Adipose tissue (tissue), 3 donors: ENCODE results near the gene ALKBH8. TPM values are rescaled to one million over a fixed set of nuclear protein-coding genes. Genes with fewer than 3 reads are reported as not detected.
"Not testable (repeated sequence)": the region's sequence is repeated elsewhere in the genome, so short reads cannot be mapped to it uniquely, and the experiment has no call there.

ENCODE experiments used
- H3K27ac ChIP-seq: one replicate; pipeline ENCODE4 v1.5.1; 2013; ENCODE audit warnings: low read depth, low read length
- WGBS, 3 donors: extraction: QIAGEN DNeasy Blood & Tissue Kit; methylation state at CpG; one replicate each; pipeline ENCODE4 v1.1.7; 2013; 5-methylcytosine and 5-hydroxymethylcytosine counted together
- polyA plus RNA-seq, 3 donors: library from polyadenylated mRNA; stranded (reverse); fragments of 200-250 nt; gene quantifications; one replicate each; pipeline ENCODE4 v1.2.3, GENCODE V29; 2013
- donor health status: healthy with polysubstance abuse.
- donor health status: Bipolar disorder and iron deficiency.
- donor health status: healthy.

The ALKBH8 gene
- polyA plus RNA-seq, 3 donors, result 2.0 to 5.4 (median 2.6) TPM

DNA sequence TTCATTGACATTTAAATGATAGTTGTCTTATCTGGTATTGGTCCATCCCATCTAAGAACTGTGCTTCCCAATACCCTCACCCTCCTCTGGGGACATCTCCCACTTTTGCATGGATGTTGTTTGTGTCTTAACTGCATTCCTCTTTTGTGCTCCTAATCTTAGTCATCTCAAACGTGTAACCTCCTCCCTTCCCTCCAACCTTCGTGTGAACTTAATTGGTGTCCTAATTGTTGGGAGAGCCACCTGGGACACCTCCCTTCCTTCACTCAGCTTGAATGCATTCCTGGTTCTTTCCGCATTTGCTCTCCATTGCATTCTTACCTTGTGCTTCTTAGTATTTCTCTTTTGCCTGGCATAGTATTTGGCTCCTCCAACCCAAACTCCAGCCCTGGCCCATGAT is 15.6 kb upstream of the ALKBH8 start:
- H3K27ac ChIP-seq, result no peak overlapping the region
- 37 to 64% (median 51%) methylated on average over 3 of the region's 3 CpGs for WGBS, 3 donors

DNA sequence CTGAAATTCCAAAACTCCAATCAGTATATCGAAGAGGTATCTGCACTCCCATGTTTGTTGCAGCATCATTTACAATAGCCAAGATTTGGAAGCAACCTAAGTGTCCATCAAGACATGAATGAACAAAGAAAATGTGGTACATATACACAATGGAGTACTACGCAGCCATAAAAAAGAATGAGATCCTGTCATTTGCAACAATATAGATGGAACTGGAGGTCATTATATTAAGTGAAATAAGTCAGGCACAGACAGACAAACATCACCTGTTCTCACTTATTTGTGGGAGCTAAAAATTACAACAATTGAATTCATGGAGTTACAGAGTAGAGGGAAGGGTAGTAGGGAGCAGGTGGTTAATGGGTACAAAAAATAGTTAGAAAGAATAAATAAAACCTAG is 13.6 kb upstream of the ALKBH8 start:
- 95 to 98% (median 98%) methylated on average over 2 of the region's 2 CpGs for WGBS, 3 donors
- H3K27ac ChIP-seq, result not testable (repeated sequence)

DNA sequence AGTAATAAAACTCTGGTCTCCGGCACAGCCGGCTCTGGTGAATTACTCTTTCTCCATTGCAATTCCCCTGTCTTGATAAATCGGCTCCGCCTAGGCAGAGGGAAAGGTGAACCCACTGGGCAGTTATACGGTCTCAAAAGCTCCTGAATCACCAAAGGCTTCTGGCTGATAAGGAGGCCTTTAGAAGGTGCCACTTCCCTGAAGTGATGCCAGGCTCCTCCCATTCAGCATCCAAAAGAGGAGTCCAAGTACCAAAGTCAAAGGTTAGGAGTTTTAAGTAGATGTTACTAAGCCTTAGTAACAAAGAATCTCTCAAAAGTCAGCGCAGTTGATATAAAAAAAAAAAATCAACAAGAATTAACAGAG is 11.8 kb upstream of the ALKBH8 start:
- no peak overlapping the region for H3K27ac ChIP-seq
- WGBS, 3 donors, result 63 to 74% (median 70%) methylated on average over 6 of the region's 6 CpGs

DNA sequence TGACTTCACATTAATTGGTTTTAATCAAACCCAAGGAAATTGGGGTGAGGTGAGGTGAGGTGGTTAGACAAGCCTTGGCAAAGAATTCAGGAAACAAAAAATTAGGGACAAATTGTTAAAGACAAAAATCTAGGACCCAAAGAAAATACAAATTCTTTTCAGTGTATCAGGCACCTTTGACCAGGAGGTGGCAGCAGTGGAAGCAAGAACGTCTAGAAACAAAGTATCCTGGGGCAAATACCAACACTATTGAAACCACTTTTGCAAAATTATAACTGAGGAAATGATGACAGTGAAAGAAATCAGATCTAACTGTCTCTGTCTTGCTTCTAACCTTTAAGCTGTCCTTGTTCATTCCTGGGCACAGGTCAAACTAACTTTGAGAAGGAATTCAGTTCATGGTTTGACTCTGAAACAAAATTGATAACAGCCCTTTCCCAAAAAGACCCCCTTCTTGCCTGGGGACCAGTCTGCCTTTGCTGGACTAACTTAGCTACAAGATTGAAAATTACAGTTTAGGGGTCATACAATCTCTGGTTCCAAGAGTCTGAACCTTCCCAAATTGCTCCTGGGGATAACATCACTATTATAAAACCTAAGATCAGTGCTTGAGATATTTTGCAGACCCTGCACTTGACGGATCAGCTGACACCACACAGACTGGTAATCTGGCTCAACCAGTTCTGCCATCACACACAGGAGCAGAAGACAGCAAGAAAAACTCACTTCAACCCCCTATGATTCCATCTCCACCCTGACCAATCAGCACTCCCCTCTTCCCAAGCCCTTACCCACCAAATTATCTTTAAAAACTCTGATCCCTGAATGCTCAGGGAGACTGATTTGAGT is 11.2 kb upstream of the ALKBH8 start:
- WGBS, 3 donors, result 10 to 35% (median 27%) methylated on average over 2 of the region's 2 CpGs
- not testable (repeated sequence) for H3K27ac ChIP-seq

DNA sequence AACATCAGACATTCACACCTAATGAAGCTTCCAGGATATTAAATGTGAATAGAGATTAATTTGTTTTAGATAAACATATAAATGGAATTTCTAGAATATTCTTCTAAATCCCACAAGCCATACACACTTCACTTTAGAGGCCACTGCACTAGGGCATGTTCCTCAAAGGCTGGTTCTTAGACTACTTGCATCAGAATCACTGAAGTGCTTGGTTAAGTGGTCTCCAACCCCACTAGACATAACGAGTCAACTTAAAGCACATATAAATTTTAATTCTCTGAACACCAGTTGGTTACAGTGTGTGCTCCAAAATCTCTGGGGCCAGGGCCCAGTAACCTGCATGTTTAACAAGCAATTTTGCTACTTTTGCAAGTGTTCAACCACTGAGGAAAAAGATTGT is 7.9 kb upstream of the ALKBH8 start:
- WGBS, 3 donors, result 50 to 70% (median 68%) methylated on average over 1 of the region's 1 CpG
- no peak overlapping the region for H3K27ac ChIP-seq

DNA sequence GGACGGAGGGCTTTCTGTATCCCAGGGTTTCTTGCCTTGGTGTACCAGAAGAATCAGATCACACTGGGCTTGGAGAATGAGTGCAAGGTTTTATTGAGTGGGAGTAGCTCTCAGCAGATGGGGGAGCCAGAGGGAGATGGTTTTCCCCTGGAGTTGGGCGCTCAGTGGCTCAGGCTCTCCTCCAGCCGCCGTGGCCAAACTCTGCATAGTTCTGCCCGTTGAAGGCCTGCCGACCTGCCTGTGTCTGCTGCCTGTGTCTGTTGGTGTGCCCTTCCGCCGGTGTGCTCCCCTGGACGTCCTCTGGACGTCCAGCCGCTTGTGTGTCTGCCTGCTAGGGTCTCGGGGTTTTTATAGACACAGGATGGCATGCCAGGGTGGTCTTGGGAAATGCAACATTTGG is 4.5 kb upstream of the ALKBH8 start:
- 74 to 95% (median 84%) methylated on average over 9 to 12 of the region's 12 CpGs for WGBS, 3 donors
- H3K27ac ChIP-seq, result no peak overlapping the region

DNA sequence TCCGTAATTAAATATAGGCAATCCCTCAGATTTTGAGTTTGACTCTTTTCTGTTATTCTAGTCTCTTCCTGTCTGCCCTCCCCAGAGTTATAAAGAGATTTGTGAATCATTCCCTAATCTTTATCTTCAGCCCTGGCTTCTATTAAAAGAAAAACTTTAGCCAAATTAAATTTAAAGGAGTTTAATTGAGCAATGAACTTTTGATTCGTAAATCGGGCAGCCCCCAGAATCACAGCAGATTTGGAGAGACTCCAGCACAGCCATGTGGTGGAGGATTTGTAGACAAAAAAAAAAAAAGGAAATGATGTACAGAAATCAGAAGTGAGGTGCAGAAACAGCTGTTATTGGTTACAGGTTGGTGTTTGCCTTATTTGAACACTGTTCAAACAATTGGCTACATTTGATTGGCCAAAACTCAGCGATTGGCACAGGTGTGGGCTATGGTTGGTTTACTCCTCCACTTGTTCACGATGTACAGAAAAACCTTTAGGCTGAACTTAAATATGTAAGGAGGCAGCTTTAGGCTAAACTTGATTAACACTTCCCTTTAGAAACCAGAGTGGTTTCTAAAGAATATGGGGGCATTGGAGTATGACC is 2.3 kb upstream of the ALKBH8 start:
- 65 to 68% (median 65%) methylated on average over 5 of the region's 5 CpGs for WGBS, 3 donors
- H3K27ac ChIP-seq, result no peak overlapping the region

DNA sequence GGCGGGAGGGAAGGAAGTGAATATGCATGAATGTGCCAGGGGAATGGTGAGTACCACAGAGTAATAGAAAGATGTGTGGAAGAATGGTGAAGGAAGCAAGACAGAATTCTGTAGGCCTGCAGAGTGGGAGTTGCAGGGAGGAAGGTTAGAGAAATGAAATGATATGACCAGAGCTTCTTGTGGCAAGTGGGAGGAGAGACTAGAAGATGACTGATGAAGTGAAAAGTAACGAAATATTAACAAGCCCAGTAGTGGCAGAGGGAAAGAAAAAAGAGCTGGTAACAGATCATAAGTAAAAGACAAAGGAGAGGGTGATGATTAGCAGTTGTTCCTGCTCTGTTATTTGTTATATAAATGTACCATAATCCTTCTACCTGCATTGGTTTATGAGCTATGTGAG is 1.0 kb upstream of the ALKBH8 start:
- no peak overlapping the region for H3K27ac ChIP-seq
- WGBS, 3 donors, result 77 to 89% (median 87%) methylated on average over 2 of the region's 2 CpGs

DNA sequence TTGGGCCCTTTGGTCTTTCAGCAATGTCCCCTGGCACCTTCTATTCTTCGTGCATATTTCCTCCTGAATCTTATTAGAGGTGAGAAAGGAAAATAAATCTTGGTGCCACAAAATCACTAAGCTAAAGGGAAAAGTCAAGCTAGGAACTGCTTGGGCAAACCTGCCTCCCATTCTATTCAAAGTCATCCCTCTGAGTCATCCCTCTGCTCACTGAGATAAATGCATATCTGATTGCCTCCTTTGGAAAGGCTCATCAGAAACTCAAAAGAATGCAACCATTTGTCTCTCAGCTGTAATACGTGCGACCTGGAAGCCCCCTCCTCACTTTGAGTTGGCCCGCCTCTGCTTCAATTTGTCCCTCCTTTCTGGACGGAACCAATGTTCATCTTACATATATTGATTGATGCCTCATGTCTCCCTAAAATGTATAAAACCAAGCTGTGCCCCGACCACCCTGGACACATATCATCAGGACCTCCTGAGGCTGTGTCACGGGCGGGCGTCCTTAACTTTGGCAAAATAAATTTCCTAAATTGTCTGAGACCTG is 493 bp upstream of the ALKBH8 start:
- not testable (repeated sequence) for H3K27ac ChIP-seq
- WGBS, 3 donors, result 56 to 58% (median 57%) methylated on average over 9 of the region's 9 CpGs

DNA sequence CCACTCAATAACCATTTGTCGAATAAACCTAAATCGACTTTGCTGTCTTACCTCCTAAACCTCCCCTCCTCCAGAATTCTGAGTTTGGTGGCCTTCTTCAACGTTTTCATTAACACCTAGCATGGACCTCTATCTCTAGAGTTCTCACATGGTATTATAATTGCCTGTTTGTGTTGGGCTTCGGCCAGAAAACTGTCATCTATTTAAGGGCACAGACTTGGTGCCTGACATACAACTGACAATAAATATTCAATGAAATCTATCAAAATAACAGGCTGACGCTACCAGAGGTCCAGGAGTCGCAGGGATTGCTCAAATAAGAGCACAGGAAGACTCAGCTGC is 687 bp downstream of the ALKBH8 start:
- 9 to 15% (median 12%) methylated on average over 6 of the region's 6 CpGs for WGBS, 3 donors
- H3K27ac ChIP-seq, result no peak overlapping the region

DNA sequence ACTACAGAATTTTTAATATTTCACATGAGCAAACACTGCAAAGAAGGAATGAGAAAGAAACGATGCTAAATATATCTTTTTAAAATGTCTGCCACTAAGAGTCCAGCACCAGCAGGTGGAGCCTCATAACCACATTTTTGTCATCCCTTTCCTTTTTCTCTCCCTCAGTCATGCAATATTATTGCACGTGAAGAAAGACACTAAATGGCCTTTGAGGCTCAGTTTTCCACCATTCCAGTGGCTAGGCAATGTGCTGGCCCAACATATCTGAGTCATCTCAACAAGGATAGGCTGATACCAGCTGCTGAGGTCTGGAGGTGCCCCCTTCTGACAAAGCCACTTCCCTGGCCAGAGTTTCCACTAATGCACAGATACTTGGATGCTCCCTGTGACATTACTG is 1.8 kb downstream of the ALKBH8 start:
- 2 to 7% (median 4%) methylated on average over 2 of the region's 2 CpGs for WGBS, 3 donors
- H3K27ac ChIP-seq, result no peak overlapping the region

DNA sequence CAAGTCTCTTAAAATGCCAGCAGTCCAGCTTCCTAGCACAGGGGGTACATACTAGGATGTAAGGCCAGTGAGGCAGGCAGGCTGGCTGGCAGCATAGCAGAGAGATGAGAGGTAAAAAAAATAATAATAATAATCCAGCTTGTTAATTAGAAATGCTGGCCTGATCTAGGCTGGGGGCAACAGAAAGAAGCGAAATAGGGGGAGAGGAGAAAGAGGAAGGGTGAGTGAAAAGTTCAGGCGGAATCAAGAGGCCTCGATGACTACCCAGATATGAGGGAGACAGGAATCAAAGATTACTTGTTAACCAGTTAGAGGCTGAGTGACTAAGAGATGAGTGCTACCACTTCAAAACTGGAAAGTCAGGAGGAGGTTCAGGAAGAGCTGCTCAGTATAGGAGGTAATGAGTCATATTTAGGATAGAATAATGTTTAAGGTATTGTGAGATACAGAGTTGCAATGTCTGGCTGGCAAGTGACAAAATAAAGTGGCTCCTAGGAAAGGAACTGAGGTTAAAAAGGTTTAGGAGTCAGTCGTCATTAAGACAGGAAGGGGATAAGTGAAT is 2.8 kb downstream of the ALKBH8 start:
- 45 to 64% (median 52%) methylated on average over 4 of the region's 4 CpGs for WGBS, 3 donors
- no peak overlapping the region for H3K27ac ChIP-seq

DNA sequence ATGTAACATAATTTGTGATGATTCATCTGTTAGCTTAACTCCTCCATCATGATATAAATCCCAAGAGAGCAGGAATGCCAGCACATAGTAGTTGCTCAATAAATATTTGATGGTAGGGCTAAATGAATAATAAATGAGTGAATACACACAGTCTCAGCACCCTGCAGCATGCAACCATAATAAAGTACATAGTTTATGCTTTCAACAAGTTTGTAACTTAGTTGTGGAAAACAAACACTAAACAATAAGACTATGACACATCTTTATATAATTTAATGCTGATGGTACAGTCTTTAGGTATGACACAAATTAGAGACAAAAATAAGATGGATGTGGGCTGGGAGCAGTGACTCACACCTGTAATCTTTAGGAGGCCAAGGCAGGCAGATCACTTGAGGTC is 3.8 kb downstream of the ALKBH8 start:
- H3K27ac ChIP-seq, result no peak overlapping the region

DNA sequence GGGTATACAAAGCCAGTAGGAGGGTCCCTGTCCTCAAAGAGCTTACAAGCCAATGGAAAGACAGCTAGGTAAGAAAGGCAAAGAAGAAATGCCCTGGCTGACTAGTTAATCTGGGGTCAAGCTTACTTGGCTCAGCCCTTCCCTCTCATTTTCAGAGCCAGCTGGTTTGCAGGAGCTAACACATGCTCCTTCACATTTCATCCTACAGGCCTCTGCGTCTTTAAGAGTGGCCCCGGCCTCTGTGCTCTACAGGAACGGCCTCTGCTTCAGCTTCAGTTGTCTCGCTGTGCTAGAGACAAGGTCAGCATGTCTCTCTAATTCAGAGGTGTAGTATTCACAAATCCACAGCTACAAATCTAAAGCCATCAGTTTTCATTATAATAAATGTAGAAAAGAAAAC is 15.2 kb downstream of the ALKBH8 start:
- H3K27ac ChIP-seq, result no peak overlapping the region

DNA sequence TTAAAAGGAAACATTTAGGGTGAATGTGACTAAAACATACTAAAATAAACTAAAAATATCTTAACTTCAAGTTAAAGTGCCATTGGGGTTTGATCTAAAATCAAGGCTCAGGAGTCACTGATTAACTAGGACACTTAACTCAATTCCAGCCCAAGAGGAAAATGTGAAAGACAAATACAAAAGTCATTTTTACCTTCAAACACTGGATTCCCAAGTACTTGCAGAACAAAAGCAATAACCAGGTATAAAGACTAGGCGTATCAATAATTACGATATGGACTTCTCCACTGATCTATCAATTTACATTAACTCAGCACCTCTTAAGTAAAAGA is 15.6 kb downstream of the ALKBH8 start:
- WGBS, 3 donors, result 96 to 98% (median 97%) methylated on average over 2 of the region's 2 CpGs

More for the DNA sequence above, 15.2 kb downstream of the ALKBH8 start:
- 75 to 92% (median 89%) methylated on average over 4 of the region's 4 CpGs for WGBS, 3 donors

DNA sequence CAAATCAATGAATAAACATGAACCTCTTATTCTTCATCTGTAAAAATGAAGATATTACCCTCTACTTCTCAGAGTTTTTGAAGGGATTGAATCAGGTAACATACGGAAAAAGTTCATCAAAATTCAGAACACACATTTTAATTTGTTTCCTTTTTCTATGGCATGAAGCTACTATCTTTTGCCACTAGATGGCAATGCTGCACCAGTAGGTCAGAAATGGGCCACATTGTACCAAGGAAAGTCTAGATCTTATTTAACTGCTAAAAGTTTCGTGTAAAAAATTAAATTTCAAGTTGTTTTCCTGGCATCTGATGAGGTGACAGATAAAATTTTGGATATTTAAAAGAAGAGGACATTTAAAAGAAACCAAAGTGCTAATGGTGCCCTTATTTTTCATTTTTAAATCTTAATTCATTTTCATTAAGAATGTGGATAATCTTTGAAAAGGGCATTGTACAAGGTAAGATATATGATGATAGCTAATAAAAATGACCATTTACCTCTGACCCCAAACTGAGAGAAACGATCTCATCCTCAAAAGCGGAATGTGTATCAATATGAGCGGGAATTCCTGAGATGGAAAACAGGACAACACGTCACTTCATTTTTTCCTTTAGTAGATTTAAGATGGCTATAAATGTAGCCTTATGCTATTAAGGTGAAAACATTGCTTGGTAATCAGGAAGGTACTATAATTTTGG is 16.1 kb downstream of the ALKBH8 start:
- 67 to 77% (median 68%) methylated on average over 6 of the region's 6 CpGs for WGBS, 3 donors
- no peak overlapping the region for H3K27ac ChIP-seq

More for the DNA sequence above, 15.6 kb downstream of the ALKBH8 start:
- no peak overlapping the region for H3K27ac ChIP-seq

DNA sequence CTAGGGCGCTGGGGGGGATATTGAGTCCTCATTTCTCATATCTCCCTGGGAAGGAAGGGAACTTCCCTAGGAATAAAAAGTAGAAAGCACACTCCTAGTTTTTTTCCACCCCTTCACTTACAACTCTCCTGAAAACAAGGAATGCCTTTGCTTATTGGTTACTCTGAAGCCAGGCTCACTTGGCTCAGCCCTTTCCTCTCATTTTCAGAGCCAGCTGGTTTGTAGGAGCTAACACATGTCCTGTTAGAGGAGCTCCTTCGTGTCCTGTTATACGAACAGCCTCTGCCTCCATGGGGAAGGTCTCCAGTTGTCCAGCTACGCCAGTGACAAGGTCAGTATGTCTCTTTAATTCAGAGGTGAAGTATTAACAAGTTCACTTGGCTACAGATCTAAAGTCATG is 17.6 kb downstream of the ALKBH8 start:
- 90 to 93% (median 91%) methylated on average over 4 of the region's 4 CpGs for WGBS, 3 donors
- no peak overlapping the region for H3K27ac ChIP-seq

DNA sequence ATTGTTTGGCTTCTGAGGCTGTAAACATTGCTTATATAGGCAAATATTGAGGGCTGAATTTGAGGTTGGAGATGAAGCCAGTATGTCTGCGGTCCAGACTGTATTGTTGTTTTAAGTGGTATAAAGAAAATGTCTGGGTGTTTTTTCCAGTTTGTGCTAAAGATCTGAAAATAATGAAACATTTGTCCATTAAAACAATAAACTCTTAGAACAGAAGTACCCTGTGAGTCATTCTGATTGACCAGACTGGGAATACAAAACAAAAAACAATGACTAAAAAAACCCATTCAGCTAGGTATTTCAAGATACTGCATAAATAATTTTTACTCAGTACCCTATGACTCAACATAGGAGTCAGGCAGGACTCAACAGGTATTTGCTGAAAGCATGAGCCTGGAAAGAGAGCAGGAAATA is 20.4 kb downstream of the ALKBH8 start:
- 60 to 93% (median 78%) methylated on average over 1 of the region's 1 CpG for WGBS, 3 donors

DNA sequence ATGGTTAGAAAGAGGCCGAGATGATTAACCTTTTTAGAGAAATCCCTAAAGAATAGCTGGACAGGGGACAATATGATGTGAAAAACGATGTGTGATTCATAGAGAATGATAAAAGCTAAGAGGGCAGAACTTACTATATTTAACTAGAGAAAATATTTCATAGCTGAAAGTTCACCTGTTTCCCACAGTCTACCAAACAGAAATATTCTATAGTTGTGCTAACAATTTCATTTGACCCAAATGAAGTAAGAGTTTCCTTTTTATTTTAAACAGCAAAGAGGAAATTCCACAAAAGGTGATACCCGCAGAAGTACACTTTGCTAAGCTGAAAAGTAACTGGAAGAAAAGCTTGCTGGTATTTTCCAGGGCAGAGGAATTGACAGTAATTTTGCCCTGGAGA is 26.7 kb downstream of the ALKBH8 start:
- WGBS, 3 donors, result 73 to 87% (median 76%) methylated on average over 3 of the region's 3 CpGs
- H3K27ac ChIP-seq, result no peak overlapping the region

More for the DNA sequence above, 20.4 kb downstream of the ALKBH8 start:
- no peak overlapping the region for H3K27ac ChIP-seq
